GF-D8 (cell line): Measurements from ENCODE around the gene AADACL2.
"Not testable (repeated sequence)": the region's sequence is repeated elsewhere in the genome, so short reads cannot be mapped to it uniquely, and the experiment has no call there.

Source experiments
- DNase-seq: peaks from one replicate; lab custom pipeline; 2025; lab: John Stamatoyannopoulos, UW

The AADACL2 gene, protein sequence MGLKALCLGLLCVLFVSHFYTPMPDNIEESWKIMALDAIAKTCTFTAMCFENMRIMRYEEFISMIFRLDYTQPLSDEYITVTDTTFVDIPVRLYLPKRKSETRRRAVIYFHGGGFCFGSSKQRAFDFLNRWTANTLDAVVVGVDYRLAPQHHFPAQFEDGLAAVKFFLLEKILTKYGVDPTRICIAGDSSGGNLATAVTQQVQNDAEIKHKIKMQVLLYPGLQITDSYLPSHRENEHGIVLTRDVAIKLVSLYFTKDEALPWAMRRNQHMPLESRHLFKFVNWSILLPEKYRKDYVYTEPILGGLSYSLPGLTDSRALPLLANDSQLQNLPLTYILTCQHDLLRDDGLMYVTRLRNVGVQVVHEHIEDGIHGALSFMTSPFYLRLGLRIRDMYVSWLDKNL

DNA sequence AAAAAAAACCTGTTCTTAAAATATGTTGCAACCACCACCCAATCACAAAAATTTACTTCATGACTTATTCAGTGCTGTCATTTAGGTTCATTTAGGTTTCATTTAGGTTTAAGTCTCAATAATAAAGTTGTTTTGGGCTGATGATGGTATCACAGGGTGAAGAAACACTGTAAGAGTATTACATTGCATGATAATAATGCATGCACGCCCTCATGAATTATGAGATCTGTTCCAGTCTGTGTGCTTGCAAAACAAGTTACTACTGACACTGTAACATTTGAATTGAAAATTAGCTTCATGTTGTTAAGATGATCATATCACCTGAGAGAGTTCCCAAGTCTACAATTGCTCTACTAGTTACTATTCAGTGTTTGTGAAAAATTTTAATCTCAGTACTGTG lies at the start of gene AADACL2:
Gene AADACL2, plus strand, starts transcription at position 315 of the 400 bp plus-strand sequence. CDS start 109 bp downstream, outside the sequence.
- DNase-seq: no peak

DNA sequence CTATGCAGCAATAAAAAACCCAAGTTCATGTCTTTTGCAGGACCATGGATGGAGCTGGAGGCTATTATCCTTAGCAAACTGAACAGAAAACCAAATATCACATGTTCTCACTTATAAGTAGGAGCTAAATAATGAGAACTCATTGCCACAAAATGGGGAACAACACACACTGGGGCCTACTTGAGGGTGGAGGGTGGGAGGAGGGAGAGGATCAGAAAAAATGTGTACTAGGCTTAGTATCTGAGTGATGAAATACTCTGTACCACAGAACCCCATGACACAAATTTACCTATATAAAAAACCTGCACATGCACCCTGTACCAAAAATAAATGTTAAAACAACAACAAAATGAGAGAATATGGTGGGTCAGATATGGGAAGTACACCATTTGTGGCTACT lies 49.6 kb upstream of the AADACL2 start:
- no peak for DNase-seq

DNA sequence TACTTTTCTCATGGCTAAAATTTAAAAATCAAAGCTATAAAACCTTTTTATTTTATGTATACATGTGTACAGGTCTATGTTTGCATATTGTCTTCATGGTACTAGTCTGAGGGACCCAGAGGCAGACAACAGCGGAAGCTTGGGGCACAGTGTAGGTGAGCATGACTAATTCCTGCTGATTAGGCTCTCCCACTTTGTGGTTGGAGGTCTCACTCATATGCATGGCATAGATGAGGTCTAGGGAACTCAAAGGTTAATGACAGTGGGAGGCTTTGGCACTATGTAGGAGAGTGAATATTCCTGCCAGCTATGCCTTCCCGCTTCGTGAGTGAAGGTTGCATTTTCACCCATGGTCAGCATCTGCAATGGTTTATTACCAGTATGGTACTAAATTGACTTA lies 47.5 kb upstream of the AADACL2 start:
- no peak for DNase-seq

DNA sequence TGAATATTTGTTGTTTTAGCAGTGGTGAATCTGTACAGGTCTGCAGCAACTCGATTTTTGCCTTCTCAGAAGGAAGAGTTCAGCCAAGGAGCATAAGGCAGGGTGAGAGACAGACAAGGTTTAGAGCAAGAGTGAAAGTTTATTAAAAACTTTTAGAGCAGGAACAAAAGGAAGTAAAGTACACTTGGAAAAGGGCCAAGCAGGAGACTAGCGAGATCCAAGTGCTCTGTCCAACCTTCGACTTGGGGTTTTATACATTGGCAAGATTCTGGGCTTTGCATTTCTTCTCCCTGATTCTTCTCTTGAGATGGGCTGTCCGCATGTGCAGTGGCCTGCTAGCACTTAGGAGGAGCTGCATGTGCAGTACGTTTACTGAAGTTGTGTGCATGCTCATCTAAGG lies 46.7 kb upstream of the AADACL2 start:
- no peak for DNase-seq

DNA sequence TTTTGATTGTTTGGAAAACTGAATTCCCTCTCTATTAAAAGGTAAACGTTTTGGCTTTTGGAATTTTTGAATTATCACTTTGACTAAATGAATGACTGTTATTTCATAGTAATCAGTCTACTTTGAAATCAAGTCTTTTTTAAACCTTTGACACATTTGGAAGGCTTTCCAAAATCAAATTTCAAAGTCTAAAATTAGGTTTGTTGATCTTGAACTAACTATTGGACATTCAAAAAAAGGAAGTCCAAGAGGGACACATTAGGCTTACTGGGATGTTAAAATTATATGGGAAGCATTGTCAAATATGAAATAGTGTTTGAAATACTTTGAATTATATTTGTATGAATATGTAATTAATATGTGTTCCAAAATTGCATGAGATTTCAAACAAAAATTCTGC lies 45.2 kb upstream of the AADACL2 start:
- no peak for DNase-seq

DNA sequence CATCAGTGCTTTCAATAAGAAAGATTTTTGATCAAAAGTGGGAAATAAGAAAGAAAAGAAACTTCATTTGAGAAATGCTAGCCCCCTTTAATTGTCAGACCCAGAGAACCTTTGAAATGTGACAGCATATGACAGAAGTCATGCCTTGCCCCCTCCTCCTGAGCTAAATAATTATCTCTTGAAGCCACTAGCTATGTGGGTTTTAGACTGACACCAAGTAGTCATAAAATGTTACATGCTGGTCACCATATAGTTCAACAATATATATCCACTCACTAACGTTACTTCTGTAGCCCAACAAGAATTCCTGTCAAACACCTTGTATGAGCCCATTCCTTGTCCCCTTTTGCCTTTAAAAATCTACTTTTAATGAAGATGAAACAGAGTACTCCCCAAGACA lies 43.1 kb upstream of the AADACL2 start:
- no peak for DNase-seq

DNA sequence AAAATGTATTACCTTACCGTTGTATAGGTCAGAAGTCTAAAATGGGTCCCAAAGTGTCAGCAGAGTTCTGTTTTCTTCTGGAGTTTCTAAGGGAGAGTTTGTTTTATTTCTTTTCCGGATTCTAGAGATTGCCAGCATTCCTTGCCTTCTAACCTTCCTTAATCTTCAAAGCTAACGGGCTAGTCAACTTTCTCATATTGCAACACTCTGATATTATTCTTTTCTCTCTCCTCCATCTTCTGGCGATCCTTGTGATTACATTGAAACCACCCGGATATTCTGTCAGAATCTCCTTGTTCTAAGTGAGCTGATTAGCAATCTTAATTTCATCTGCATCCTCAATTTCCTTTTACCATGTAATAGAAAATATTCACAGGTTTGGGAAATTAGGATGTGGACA lies 36.2 kb upstream of the AADACL2 start:
- no peak for DNase-seq

DNA sequence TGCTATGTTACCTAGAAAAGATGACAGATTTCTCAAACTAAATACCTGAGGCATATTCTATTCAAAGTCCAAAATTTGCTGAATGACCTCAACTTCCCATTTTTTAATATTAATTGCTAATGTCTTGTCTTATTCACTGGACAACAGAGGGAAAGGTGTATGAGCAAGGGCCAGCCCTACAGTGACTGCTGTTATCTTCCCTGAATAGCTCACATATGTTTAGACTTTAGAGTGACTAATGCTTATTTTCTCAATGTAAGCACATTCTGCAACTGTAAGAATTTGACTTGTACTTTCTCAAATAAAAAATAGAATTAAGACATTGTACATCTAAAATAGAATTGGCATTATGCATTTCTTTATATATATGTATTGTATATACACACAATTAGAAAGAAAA lies 26.5 kb upstream of the AADACL2 start:
- no peak for DNase-seq

DNA sequence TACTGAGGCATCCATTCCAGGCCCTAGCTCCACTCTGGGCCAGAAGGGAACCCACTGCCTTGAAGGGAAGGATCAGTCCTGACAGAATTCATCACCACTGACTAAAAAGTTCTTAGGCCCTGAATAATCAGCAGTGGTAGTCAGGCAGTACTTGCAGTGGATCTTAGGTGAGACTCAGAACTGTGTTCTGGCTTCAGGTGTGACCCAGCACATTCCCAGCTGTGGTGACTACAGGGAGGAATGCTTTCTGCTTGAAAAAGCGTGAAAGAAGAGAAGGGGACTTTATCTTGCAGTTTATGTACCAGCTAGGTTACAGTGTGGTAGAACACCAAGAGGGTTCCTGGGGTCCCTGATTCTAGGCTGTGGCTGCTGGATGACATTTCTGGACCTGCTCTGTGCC lies 24.9 kb upstream of the AADACL2 start:
- DNase-seq: no peak

DNA sequence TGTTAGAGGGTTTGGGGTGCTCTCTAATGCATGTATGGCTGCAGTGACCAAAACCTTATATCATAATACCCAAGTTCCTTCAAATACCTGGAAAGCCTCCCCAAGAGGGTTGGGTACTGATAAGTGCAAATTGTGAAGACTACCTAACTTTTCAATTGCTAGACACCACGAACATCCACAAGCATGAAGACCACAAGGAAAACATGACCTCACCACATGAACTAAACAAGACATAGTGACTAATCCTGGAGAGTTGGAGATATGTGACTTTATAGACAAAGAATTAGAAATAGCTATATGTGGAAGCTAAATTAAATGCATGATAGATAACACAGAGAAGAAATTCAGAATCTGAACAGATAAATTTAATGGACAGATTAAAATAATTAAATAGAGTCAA lies 23.9 kb upstream of the AADACL2 start:
- no peak for DNase-seq

DNA sequence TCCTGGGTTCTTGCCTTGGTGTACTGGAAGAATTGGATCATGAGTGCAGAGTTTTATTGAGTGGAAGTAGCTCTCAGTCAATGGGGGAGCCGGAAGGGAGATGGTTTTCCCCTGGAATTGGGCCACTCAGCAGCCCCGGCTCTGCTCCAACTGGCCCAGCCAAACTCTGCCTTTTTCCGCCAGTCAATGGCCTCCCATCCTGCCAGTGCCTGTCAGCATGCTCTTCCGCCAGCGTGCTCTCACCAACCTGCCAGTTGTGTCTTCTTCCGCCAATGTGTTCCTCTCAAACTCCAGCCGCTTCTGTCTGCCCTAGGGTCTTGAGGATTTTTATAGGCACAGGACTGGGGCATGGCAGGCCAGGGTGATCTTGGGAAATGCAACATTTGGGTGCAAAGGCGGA lies 12.4 kb upstream of the AADACL2 start:
- no peak for DNase-seq

DNA sequence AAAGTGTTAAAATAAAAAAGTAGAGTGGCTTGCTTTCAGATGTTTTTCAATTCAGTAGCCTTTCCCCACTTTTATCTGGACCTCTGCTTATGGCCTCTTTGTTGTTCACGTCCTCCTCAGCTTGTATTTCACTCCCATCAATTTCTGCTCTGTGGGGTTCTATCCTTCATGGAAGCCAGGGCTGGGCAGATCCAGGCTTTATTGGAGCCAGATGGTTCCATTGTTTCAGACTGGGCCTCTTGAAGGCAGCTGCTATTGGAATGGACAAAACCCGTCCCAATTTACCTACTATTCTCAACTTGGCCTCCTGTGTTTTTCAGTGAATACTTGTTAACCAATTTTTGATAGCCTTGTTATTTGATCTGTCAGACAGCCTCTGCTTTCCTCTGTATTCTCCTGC lies 10.9 kb upstream of the AADACL2 start:
- DNase-seq: no peak

DNA sequence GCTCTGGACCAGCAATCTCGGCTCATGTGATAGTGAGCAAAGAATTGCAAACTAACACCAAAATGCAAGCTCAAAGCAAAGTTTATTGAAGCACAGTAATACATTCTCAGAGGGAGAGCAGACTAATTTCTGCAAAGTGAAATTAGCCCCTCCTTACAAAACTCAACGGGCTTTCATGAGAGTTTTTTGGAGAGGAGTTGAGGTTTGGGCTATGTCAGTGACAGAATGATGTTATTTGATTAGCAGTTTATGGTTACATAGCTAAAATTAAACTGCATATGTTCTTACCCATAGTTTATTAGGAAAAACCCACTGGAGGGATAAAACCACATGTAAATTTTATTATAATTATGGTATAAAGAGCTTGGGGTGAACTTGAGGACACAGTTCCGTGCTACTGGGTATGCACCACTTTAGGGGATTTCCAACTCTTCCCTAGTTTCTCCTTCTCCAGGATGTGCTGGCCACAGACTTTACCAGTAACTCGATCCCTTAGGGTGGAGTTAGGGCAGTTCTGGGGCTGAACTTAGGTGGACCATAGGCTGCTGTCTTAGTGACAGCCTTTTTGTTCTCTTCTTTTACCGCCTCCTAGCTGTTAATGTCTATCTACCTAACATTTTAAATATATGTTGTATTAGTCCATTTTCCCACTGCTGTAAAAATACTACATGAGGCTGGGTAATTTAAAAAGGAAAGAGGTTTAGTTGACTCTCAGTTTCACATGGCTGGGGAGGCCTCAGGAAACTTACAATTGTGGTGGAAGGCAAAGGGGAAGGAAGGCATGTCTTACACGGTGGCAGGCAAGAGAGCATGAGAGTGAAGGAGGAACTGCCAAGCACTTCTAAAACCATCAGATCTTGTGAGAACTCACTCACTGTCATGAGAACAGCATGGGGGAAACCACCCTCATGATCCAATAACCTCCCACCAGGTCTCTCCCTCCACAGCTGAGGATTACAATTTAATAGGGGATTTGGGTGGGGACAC lies 8.9 kb upstream of the AADACL2 start:
- DNase-seq: no peak

DNA sequence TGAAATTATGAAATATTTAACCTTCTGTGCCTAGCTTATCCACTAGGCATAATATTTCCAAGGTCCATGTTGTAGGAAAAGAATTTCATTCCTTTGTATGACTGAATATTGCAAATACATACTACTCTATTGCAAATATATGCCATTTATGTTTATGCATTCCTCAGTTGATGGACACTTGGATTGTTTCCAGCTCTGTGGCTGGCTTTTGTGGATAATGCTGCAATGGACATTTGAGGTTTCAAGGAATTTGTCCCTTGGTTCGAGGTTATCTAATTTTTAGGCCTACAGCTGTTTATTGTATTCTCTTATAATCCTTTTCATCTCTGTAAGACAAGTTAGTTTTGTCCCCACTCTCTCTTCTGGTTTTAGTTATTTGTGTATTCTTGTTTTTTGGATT lies 7.7 kb upstream of the AADACL2 start:
- DNase-seq: no peak

DNA sequence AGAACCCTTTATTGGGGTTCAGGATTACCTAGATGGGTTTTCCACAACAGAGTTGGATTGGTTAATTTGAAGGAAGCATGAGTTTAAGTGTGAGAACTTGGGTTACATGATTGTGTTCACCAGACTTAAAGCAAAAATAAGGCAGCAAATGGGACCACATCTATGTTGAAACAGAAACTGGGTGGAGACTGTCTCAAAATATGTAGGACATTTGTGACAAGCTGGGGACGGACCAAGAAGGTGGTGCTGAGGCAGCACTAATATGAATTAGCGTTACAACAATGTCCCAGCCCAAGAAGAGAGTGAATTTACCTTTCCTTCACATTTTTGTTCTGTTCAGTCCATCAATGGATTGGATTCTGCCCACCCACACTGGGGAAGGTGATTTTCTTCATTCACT lies 866 bp upstream of the AADACL2 start:
- DNase-seq: no peak

DNA sequence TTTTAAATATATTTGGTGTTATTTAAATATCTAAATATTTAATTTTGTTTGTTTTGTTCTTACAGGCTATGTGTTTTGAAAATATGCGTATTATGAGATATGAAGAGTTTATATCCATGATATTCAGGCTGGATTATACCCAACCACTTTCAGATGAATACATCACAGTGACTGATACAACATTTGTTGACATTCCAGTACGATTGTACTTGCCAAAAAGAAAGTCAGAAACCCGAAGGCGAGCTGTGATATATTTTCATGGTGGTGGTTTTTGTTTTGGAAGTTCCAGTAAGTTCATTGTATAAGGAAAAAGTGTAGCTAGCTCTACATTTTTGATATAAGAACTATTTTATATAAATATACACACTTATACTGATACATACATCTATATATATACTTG lies 6.9 kb downstream of the AADACL2 start:
- DNase-seq: no peak

DNA sequence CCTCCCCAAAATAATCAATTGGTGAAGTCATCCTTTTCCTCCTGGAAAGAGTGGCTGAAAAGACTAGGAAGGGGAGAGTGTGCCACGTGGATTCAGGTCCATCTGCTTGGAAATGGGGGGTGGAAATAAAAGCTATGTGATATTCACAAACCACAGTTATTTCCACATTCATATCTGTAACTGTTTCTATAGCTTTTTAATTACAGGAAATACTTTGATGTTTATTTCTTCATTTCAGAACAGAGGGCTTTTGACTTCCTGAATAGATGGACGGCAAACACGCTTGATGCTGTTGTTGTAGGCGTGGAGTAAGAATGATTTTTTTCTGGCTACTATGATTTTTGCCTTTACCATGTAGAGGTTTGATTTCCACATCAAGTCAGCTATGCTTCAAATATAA lies 10.1 kb downstream of the AADACL2 start:
- no peak for DNase-seq

DNA sequence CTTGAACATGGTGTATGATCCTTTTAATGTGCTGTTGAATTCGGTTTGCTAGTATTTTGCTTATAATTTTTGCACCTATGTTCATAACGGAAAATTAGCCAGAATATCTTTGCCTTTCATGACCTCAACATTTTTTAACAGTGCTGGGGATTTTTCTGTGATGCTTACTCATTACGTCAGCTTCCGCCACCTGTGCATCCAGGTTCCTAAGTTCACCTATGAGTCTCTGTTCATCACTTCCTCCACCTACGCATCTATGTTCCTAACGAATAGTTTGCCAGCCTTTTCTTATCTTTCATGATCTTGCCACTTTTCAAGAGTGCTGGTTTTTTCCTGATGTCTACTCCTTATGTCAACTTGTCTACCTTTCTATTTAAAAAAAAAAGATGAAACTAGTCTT lies 16.5 kb downstream of the AADACL2 start:
- no peak for DNase-seq

DNA sequence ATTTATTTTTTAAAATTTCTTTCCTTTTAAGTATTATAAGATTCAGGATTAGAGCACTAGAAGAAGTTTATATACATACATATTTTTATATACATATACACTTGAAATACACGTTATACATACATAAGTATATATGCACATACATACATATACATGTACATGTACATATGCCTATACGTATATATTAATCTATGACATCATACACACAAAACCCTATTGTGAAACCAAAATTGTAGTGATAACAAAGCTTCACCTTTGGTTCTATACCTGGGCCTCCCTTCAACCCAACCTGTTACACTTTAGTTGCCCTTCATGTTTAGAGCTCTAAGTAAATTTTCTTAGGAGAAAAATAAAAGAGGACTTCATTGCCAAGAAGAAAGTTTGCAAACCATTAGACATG lies 17.0 kb downstream of the AADACL2 start:
- no peak for DNase-seq

DNA sequence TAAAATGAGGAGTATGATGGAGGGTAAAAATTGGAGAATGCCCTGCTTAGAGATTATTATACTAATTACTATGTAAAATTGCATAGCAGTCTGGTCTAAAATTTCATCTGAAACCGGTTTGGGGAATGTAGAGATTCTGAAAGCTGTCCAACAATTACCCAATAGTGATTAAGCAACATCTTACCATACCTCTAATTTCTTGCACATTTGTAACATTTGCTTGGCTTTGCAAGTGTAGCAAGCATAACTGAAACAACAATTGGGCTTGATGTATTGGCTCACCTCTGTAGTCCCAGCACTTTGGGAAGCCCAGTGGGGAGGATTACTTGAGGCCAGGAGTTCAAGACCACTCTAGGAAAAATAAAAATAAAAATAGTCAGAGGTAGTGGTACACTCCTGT lies 17.4 kb downstream of the AADACL2 start:
- DNase-seq: no peak

DNA sequence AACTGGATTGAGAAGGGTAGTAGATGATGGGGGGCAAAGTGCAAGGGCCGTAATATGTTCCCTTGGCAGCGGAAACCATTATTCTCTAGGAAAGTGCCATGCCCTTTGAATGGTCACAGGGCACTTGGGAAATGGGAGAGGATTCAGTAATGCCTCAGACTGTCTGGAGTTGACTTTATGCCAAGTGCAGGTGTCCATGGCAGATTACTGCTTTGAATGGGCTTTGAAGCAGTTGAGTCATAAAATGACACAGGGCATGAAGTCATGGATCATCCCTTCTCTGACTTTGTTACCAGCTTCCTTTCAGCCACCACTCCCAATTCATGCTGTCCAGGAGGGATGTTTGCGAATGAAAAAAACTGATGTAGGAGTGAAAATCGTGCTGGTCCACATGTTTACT lies 20.1 kb downstream of the AADACL2 start:
- no peak for DNase-seq

DNA sequence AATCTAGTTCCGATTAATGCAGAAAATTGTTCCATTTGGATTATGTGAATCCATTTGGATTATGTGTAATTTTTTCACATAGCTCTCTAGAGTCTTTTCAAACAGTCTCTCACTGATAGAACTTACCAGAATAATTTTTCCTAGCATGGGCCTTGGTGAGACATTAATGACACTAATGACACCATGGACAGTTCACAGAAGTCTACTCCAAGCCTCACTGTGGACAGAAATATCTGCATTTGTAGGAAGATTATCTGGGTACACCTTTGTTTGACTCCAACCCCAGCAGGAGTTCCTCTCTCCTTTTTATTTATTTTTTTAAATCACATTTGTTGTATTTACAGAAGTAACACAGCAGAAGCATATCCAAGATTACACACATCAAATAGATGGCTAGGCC lies 27.9 kb downstream of the AADACL2 start:
- DNase-seq: no peak

DNA sequence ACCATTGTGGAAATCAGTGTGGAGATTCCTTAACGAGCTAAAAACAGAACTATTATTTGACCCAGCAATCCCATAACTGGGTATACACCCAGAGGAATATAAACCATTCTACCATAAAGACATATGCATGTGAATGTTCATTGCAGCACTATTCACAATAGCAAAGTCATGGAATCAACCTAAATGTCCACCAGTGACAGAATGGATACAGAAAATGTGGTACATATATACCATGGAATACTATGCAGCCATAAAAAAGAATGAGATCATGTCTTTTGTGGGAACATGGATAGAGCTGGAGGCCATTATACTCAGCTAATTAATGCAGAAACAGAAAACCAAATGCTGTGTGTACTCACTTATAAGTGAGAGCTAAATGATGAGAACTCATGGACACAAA lies 31.0 kb downstream of the AADACL2 start:
- not testable (repeated sequence) for DNase-seq
